Endothelial cell of hepatic sinusoid (primary cell): ENCODE data around the gene DNAJC5.
"Not testable (repeated sequence)": the region's sequence is repeated elsewhere in the genome, so short reads cannot be mapped to it uniquely, and the experiment has no call there.

ENCODE experiments used
- in situ Hi-C: cut with HindIII; loops from 2 replicates; pipeline ENCODE4 v1.10.0; 2017; ENCODE audit warnings: low sequenced_read_pairs

The DNAJC5 gene

GRCh38 chr20:63952210-63952535 lies 57.2 kb downstream of the DNAJC5 start:
- in situ Hi-C loops, result no loop called here

- in situ Hi-C loops, result no loop called here
These were observed 57.8 kb downstream of the DNAJC5 start for GRCh38 chr20:63952769-63953168.

- in situ Hi-C loops, result no loop called here
These were observed 59.0 kb downstream of the DNAJC5 start for GRCh38 chr20:63953764-63954429.

DNA sequence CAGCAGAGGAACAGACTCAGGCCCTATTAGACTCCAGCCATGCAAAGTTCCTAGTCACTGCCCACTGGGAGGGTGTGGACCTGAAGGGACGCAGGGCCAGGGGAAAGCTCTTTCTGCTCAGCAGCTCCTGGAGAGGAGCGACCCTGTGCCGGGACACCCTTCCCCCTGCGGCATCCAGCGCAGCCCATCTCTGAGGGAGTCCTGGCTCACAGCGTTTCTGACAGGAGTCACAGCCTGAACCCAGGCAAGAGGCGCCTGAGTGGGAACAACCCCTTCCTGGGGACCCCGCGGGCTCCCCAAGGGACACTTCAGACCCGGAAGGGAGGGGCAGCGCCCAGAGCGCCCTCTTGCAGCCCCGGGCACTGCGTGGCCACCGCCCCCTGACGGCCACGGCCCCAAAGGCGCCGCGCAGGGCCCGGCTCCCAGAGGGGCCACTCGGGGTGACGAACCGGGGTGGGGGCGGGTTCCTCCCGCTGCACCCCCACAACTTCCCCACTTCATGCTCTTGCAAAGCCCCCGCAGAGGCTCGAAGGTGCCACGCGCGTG lies 60.4 kb downstream of the DNAJC5 start:
- in situ Hi-C loops, result no loop called here

- in situ Hi-C loops, result no loop called here
These were observed 61.1 kb downstream of the DNAJC5 start, which contains the start of gene UCKL1 for GRCh38 chr20:63955827-63956663. TSS of gene UCKL1 (minus strand) at chr20:63956416. CDS start at chr20:63956372, 44 bp downstream.

DNA sequence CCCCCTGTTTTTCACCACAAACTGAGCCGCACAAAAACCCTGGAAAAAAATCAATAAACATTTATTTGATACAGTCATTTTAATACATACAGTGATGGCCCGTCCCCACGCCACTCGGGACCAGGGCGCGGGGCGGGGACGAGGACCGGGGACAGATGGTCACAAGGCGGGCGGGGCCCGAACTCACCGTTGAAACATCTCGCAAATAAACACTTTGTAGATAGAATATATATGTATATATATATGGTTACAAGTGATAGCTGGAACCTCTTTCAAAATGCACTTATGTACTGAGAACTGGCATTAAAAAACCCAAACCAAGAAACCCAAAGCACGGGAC lies 61.7 kb downstream of the DNAJC5 start:
- in situ Hi-C loops, result no loop called here

- in situ Hi-C loops, result no loop called here
These were observed 62.2 kb downstream of the DNAJC5 start for GRCh38 chr20:63957004-63957689.

DNA sequence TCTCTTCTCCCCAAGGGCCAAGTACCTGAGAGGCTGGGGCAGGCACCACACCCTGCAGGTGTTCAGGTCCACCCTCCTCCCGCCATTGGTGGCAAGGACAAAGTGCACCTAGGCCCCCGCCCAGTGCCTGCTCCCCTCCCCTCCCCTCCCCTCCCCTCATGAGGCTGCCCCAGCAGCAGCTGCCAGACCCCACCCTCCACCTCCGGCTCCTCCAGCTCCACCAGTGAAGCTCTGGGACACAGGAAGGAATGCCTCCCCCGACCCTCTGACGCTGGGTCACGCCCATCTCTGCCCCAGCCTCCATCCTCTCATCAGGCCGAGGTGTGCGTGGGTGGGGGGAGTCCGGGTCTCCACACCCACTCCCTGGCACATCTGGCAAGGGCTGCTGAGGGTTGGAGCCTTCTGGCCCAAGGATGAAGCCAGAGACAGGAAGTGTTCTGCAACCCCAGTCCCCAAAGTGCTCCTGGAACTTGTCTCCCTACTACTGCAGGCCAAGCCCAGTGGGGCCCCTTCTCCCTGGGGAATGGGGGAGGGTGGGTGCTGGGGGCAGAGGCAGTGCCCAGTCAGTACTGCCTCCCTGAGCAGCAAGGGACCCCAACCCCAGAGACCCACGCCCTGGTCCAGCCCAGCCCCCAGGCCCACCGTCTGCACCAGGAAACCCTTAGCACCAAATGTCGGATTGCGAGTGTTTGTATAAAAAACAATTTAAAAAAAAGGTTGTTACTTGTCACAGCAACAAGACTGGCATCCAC lies 62.9 kb downstream of the DNAJC5 start:
- in situ Hi-C loops, result no loop called here

GRCh38 chr20:63958471-63958870 lies 63.5 kb downstream of the DNAJC5 start:
- in situ Hi-C loops, result no loop called here

DNA sequence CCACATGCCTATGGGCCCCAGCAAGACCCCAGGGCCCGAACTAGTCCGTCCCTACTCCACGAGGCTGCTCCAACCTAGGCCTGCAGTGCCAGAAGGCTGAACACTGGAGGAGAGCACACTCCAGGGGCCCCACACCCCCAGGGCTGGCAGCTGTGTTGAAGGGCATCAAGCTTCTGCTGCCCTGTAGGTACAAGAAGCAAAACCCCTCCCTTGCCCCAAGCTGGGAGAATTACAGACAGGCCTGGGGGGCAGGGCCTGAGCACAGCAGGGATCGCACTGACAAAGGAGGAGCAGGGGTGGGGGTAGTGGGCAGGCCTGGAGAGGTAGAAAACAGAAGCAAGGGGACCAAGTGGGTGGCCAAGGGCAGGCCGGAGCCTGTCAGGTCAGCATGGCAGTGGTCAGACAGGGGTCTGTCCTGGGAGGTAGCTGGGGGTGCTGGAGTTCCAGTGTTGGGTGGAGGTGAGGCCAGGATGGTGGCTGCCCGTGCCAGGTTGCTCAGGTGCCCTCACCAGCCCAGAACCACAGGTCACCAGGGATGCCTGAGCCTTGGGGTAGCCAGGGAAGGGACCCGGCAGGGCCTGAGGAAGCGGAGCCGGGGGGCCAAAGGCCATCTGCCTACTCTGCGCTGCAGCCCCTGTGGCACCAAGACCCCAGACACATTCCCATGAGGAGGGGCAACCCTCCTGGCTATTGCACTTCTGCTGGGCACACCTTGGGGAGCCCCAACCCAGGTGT lies 64.2 kb downstream of the DNAJC5 start:
- in situ Hi-C loops, result no loop called here

- in situ Hi-C loops, result no loop called here
These were observed 64.8 kb downstream of the DNAJC5 start for GRCh38 chr20:63959699-63960075.

GRCh38 chr20:63960654-63961621 lies 66.0 kb downstream of the DNAJC5 start:
- in situ Hi-C loops, result not testable (repeated sequence)

- in situ Hi-C loops, result no loop called here
These were observed 66.9 kb downstream of the DNAJC5 start for GRCh38 chr20:63961664-63962425.

- in situ Hi-C loops, result no loop called here
These were observed 67.8 kb downstream of the DNAJC5 start for GRCh38 chr20:63962426-63963347.

GRCh38 chr20:63963348-63963741 lies 68.4 kb downstream of the DNAJC5 start:
- in situ Hi-C loops, result no loop called here

DNA sequence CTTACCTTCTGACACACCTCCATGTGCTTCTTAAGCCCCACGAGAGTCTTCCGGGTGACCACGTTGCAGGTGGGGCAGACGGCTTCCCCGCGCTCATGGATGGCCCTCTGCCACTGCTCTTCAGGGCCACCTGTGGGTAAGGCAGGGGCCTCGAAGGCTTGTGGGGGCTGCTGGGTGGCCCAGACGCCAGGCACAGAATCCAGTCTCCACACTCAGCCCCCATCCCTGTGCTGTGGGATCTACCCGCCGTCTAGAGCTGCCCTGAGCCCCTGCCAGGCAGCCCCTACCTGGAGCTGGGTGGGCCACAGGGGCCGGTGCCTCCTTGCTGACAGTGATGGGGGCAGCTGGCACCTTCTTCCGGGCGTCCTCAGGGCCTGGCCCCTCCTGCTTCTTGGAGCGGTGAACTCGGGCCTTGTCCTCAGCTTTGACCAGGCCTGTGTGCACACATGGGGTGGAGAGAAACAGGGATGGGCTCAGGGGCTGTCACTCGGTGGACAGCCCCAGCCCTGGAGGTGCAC lies 68.9 kb downstream of the DNAJC5 start:
- in situ Hi-C loops, result no loop called here

GRCh38 chr20:63964412-63964811 lies 69.5 kb downstream of the DNAJC5 start:
- in situ Hi-C loops, result no loop called here
